Endodermal cell (in vitro differentiated cells): ENCODE data around the gene TGFBR3L. TPM values are rescaled to one million over a fixed set of nuclear protein-coding genes. Genes with fewer than 3 reads are reported as not detected.

ENCODE experiments used
- DNase-seq: peaks from one replicate; pipeline ENCODE4 v3.0.0-alpha.2; 2017
- H3K27ac ChIP-seq: 2 replicates; pipeline ENCODE4 v1.5.1; 2013; ENCODE audit warnings: mild to moderate bottlenecking, low read depth, low read length, moderate library complexity
- H3K27me3 ChIP-seq: 2 replicates; pipeline ENCODE4 v1.6.1; 2013; ENCODE audit warnings: mild to moderate bottlenecking, low read length, moderate library complexity; ENCODE audit not compliant: insufficient read depth, control insufficient read depth, poor library complexity, severe bottlenecking
- H3K36me3 ChIP-seq: 2 replicates; pipeline ENCODE4 v1.7.0; 2013; ENCODE audit warnings: mild to moderate bottlenecking, low read length, moderate library complexity; ENCODE audit not compliant: control insufficient read depth, insufficient read depth
- H3K4me1 ChIP-seq: one replicate; pipeline ENCODE4 v1.7.0; 2013; ENCODE audit warnings: low read length; ENCODE audit not compliant: control insufficient read depth, insufficient read depth
- H3K4me3 ChIP-seq: 2 replicates; pipeline ENCODE4 v1.5.1; 2013; ENCODE audit warnings: mild to moderate bottlenecking, low read length, moderate library complexity
- H3K9ac ChIP-seq: 2 replicates; pipeline ENCODE4 v1.6.1; 2013; ENCODE audit warnings: mild to moderate bottlenecking, low read length, moderate library complexity; ENCODE audit not compliant: poor library complexity, severe bottlenecking; ENCODE audit errors: extremely low read depth
- H3K9me3 ChIP-seq: 2 replicates; pipeline ENCODE4 v1.6.1; 2013; ENCODE audit warnings: mild to moderate bottlenecking, low read length, moderate library complexity; ENCODE audit not compliant: control insufficient read depth
- H3K27ac Mint-ChIP-seq: 2 replicates; pipeline ENCODE4 v1.8.0; 2020; ENCODE audit warnings: mixed read lengths
- H3K27me3 Mint-ChIP-seq: 2 replicates; pipeline ENCODE4 v1.8.0; 2021; ENCODE audit warnings: mild to moderate bottlenecking, mixed read lengths; ENCODE audit not compliant: insufficient read depth
- H3K36me3 Mint-ChIP-seq: 2 replicates; pipeline ENCODE4 v1.8.0; 2020; ENCODE audit warnings: low read depth, mixed read lengths
- H3K4me1 Mint-ChIP-seq: 2 replicates; pipeline ENCODE4 v1.8.0; 2020; ENCODE audit warnings: mixed read lengths
- H3K4me3 Mint-ChIP-seq: 2 replicates; pipeline ENCODE4 v1.8.0; 2020; ENCODE audit warnings: mild to moderate bottlenecking, moderate library complexity, mixed read lengths
- H3K9me3 Mint-ChIP-seq: 2 replicates; pipeline ENCODE4 v1.8.0; 2020; ENCODE audit warnings: mild to moderate bottlenecking, mixed read lengths
- CTCF ChIP-seq: fragments of 200-600 bp; sonication (generic); conservative IDR thresholded peaks from 2 replicates; pipeline ENCODE4 v1.5.0; 2021; ENCODE audit warnings: antibody characterized with exemption, mild to moderate bottlenecking
- WGBS, 2 experiments: methylation state at CpG; one replicate each; pipeline versions ENCODE4 v1.1.5 to v1.1.7; 2013; ENCODE audit warnings: missing lambda C conversion rate in 2 of 2, mixed read lengths in 1 of 2; ENCODE audit not compliant: insufficient coverage in 1 of 2, insufficient read length in 1 of 2; 5-methylcytosine and 5-hydroxymethylcytosine counted together
- total RNA-seq, 2 donors: library from RNA; stranded (reverse); fragmentation: NEBNext Ultra II Directional in 1 of 2; extraction: Animal tissue kit (Norgen Biotek cat#: 25700) in 1 of 2; gene quantifications; 2 replicates in 1 of 2; 3 replicates in 1 of 2; pipeline ENCODE4 v1.2.1, GENCODE V29; 2021

Gene TGFBR3L
- total RNA-seq, 2 donors from 2014 or later = 0.84 to 2.2 TPM

- Histone ChIP-seq H3K36me3 (peaks cover 78% of the 10 kb centered on the region), H3K4me3 (no peak overlapping the region), H3K9ac (no peak overlapping the region), H3K9me3 (no peaks in the 10 kb centered on the region), H3K27me3 (no peaks in the 10 kb centered on the region), H3K4me1 (peaks cover 7% of the 10 kb centered on the region), H3K27ac (no peak overlapping the region)
- DNase-seq = no peak
- Mint-ChIP-seq H3K4me3 (no peak overlapping the region), H3K4me1 (peaks cover 5% of the 10 kb centered on the region), H3K27me3 (no peaks in the 10 kb centered on the region), H3K9me3 (no peaks in the 10 kb centered on the region), H3K27ac (no peak overlapping the region), H3K36me3 (peaks cover 42% of the 10 kb centered on the region)
- TF ChIP-seq CTCF = no peak
- WGBS, 2 experiments = 93 to 97% methylated on average over 12 of the region's 13 CpGs
These were observed 47.4 kb downstream of the TGFBR3L start for GRCh38 chr19:7961920-7962626.

- Mint-ChIP-seq H3K4me1 (peaks cover 5% of the 10 kb centered on the region), H3K27me3 (no peaks in the 10 kb centered on the region), H3K4me3 (no peak overlapping the region), H3K36me3 (peaks cover 49% of the 10 kb centered on the region), H3K27ac (no peak overlapping the region), H3K9me3 (no peaks in the 10 kb centered on the region)
- TF ChIP-seq CTCF = no peak
- no peak for DNase-seq
- 94 to 96% methylated on average over 13 to 22 of the region's 22 CpGs for whole genome bisulfite sequencing, 2 experiments
- Histone ChIP-seq H3K36me3 (peaks cover 82% of the 10 kb centered on the region), H3K9ac (no peak overlapping the region), H3K4me1 (peaks cover 7% of the 10 kb centered on the region), H3K27ac (no peak overlapping the region), H3K27me3 (no peaks in the 10 kb centered on the region), H3K9me3 (no peaks in the 10 kb centered on the region), H3K4me3 (no peak overlapping the region)
These were observed 48.1 kb downstream of the TGFBR3L start for GRCh38 chr19:7962644-7963268.

DNA sequence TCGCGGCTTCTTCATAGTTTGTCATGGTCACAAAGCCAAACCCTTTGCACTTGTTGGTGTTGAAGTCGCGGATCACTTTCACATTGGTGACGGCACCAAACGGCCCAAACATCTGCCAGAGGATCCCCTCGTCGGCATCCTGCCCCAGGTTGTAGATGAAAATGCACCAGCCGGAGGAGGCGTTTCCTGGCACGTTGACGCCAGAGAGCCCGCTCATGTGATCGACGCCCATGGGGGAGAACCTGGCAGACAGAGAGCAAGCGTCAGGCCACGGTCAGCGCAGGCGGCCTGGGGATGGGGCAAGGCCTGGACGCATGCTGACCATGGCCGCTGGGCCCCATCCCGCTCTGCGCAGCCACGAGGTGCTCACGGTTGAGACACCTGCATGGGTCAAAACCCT lies 48.9 kb downstream of the TGFBR3L start:
- no peak for TF ChIP-seq CTCF
- no peak overlapping the region for H3K9ac ChIP-seq
- H3K9me3 ChIP-seq = no peaks in the 10 kb centered on the region
- Mint-ChIP-seq H3K4me1 (peaks cover 5% of the 10 kb centered on the region), H3K4me3 (no peak overlapping the region), H3K27ac (peak overlapping the region; percentile 28), H3K9me3 (no peaks in the 10 kb centered on the region), H3K27me3 (no peaks in the 10 kb centered on the region), H3K36me3 (peaks cover 54% of the 10 kb centered on the region)
- 95 to 97% methylated on average over 16 to 25 of the region's 25 CpGs for WGBS, 2 experiments
- peaks cover 7% of the 10 kb centered on the region for H3K4me1 ChIP-seq
- H3K36me3 ChIP-seq = peaks cover 83% of the 10 kb centered on the region
- no peak overlapping the region for H3K27ac ChIP-seq
- H3K27me3 ChIP-seq = no peaks in the 10 kb centered on the region
- DNase-seq = no peak
- no peak overlapping the region for H3K4me3 ChIP-seq
